Transverse colon (tissue), 4 donors: ENCODE measurements around the gene ZNF142.

Source experiments
- EP300 ChIP-seq: sonication (generic); formaldehyde crosslinking; IDR thresholded peaks from one replicate; pipeline ENCODE4 v1.6.1; 2017; ENCODE audit warnings: antibody characterized with exemption, low read depth
- POLR2AphosphoS5 ChIP-seq, 3 donors: sonication (generic); formaldehyde crosslinking; IDR thresholded peaks; one replicate each; pipeline ENCODE4 v1.6.1; 2016; ENCODE audit warnings: antibody characterized with exemption in 3 of 3
- TF ChIP-seq, protein P1 (sequence below), 5 experiments: fragments of 200-600 bp in 3 of 5; fragments of 450-650 bp in 2 of 5; sonication (generic) in 3 of 5; IDR thresholded peaks; 1 replicate in 2 of 5; 2 replicates in 3 of 5; pipeline ENCODE4 v1.5.1; 2016 to 2017; ENCODE audit warnings: antibody characterized with exemption in 5 of 5, inconsistent platforms in 3 of 5, mild to moderate bottlenecking in 2 of 5, moderate library complexity in 1 of 5

DNA sequence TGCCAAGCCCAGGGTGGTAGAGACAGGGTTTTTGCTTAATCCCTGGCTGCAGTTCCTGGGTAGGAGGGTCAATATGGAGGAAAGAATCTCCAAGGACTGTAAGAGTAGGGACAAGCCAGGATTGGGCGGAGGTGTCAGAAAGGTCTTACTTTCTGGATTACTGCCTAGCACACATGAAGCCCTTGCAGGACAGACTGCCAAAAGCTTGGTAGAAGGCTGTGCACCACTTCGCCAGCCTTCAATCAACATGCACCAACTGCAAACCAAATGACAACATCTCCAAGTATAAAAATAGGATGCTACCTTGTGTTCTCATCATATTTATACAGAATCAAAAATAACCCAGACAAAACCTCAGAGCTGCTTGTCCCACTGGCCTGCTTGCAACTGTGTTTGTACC is 3.7 kb downstream of the ZNF142 start:
- TF ChIP-seq POLR2AphosphoS5 (IDR thresholded peaks at IDR 0.05) (no peak), EP300 (no peak)
- TF ChIP-seq, protein P1, sequence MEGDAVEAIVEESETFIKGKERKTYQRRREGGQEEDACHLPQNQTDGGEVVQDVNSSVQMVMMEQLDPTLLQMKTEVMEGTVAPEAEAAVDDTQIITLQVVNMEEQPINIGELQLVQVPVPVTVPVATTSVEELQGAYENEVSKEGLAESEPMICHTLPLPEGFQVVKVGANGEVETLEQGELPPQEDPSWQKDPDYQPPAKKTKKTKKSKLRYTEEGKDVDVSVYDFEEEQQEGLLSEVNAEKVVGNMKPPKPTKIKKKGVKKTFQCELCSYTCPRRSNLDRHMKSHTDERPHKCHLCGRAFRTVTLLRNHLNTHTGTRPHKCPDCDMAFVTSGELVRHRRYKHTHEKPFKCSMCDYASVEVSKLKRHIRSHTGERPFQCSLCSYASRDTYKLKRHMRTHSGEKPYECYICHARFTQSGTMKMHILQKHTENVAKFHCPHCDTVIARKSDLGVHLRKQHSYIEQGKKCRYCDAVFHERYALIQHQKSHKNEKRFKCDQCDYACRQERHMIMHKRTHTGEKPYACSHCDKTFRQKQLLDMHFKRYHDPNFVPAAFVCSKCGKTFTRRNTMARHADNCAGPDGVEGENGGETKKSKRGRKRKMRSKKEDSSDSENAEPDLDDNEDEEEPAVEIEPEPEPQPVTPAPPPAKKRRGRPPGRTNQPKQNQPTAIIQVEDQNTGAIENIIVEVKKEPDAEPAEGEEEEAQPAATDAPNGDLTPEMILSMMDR (IDR thresholded peaks at IDR 0.05): no peak
